RKO (cell line): ENCODE results near the gene BMPR2.
A peak's percentile ranks its signal among the peaks of the same experiment; 100 is the strongest.
"Not testable (repeated sequence)": the region's sequence is repeated elsewhere in the genome, so short reads cannot be mapped to it uniquely, and the experiment has no call there.

Source experiments
- DNase-seq: peaks from one replicate; pipeline ENCODE4 v3.0.0-alpha.2; 2016; ENCODE audit warnings: low spot score

BMPR2 gene

DNA sequence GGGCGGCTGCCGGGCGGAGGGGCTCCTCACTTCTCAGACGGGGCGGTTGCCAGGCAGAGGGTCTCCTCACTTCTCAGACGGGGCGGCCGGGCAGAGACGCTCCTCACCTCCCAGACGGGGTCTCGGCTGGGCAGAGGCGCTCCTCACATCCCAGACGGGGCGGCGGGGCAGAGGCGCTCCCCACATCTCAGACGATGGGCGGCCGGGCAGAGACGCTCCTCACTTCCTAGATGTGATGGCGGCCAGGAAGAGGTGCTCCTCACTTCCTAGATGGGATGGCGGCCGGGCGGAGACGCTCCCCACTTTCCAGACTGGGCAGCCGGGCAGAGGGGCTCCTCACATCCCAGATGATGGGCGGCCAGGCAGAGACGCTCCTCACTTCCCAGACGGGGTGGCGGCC is 159.2 kb downstream of the BMPR2 start:
- not testable (repeated sequence) for DNase-seq

DNA sequence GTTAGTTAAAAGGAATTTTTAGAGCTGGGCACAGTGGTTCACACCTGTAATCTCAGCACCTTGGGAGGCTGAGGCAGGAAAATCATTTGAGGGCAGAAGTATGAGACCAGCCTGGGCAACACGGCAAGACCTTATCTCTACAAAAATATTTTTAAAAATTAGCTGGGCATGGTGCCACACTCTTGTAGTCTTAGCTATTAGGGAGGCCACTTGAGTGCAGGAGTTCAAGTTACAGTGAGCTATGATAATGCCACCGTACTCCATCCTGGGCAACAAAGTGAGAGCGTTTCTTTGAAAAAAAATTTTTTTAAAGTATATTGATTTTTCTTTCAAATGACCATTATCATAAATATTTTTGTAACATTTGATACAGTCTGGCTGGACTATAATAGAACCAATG is 165.0 kb downstream of the BMPR2 start:
- no peak for DNase-seq

DNA sequence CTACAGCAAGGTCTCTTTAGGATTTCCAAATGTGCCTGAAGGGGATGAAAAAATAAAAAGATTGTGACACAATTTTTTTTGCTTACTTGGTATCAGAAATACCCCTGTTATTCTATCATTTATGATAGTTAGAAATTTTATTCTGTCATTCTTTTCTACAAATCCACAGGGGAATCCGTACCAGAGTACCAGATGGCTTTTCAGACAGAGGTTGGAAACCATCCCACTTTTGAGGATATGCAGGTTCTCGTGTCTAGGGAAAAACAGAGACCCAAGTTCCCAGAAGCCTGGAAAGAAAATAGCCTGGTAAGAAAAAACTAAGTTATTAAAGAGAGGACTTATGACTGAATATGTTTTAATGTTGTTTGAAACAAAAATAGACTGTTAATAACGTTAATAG is 166.0 kb downstream of the BMPR2 start:
- DNase-seq = no peak

DNA sequence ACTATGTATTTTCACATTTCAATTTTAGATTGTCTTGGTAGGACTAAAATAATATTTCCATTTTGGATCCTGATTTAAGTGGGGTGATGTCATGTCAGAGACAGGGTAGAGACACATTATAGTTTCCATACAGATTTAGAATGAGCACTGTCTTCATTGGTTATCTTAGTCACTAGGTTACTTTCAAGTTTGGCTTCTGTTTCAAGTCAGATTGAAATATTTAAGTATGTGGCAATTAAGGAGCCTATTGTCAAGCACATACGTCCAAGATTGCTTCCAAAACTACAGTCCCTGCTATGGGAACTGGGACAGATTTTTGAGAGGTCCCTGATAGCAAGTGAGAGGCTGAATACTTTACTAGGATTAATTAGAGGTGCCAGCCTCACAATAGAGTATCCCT is 169.4 kb downstream of the BMPR2 start:
- no peak for DNase-seq

DNA sequence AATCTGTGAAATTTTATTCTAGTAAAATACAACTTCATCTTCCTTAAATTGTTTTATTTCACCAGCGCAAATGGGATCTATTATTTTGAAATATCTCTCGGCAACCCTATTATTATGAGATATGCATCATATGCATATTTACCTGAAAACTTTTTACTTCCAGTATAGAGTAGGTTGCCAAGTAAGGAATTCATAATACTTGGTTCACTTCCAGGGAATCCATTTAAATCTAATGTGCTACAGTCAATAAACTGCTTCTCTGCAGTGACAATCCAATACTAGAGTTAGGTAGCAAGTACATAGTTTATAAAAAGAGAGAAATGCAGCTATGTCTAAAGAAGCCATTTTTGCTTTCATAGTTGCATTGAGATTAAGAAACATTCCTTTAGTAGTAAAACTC is 169.8 kb downstream of the BMPR2 start:
- no peak for DNase-seq

DNA sequence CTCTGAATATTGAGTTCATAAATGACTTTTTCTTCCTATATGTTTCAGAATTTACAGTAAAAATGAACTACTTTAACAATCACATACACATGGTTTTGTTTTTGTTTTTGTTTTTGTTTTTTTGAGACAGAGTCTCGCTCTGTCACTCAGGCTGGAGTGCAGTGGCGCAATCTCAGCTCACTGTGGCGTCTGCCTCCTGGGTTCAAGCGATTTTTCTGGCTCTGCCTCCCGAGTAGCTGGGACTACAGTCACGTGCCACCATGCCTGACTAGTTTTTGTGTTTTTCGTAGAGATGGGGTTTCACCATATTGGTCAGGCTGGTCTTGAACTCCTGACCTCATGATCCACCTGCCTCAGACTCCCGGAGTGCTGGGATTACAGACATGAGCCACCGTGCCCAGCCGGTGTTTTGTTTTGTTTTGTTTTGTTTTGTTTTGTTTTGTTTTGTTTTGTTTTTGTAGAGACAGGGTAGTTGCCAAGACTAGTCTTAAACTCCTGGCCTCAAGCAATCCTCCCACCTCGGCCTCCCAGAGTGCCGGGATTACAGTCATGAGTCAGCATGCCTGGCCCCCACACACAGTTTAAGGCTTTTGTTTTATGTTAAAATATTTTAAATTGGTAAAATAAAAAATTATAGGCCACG is 170.5 kb downstream of the BMPR2 start:
- DNase-seq = not testable (repeated sequence)

DNA sequence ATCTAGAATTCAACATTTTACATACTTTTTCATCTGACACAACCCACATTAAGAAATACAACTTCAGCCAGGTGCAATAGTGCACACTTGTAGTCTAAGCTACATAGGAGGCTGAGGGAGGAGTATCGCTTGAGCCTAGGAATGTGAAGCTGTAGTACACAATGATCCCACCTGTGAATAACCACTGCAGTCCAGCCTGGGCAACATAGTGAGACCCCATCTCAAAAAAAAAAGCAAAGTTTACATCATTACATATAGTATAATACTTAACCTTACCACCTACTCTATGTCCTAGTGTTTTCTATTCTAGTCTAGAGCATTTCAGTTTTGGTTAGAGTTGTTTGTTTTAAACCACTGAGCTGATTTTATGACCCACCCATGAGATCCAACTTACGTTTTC is 172.1 kb downstream of the BMPR2 start:
- no peak for DNase-seq

DNA sequence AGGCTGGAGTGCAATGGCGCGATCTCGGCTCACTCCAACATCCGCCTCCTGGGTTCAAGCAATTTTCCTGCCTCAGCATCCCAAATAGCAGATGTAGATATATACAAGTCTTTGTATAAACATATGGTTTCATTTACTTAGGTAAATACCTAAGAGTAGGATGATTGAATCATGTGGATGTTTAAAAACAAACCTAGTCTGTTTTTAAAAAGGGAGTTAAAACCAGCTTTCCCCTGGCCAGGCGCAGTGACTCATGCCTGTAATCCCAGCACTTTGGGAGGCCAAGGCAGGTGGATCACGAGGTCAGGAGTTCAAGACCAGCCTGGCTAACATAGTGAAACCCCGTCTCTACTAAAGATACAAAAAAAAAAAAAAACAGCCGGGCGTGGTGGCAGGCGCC is 174.9 kb downstream of the BMPR2 start:
- DNase-seq = not testable (repeated sequence)

DNA sequence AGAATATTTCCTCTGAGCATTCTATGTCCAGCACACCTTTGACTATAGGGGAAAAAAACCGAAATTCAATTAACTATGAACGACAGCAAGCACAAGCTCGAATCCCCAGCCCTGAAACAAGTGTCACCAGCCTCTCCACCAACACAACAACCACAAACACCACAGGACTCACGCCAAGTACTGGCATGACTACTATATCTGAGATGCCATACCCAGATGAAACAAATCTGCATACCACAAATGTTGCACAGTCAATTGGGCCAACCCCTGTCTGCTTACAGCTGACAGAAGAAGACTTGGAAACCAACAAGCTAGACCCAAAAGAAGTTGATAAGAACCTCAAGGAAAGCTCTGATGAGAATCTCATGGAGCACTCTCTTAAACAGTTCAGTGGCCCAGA is 179.2 kb downstream of the BMPR2 start:
- DNase-seq = no peak

DNA sequence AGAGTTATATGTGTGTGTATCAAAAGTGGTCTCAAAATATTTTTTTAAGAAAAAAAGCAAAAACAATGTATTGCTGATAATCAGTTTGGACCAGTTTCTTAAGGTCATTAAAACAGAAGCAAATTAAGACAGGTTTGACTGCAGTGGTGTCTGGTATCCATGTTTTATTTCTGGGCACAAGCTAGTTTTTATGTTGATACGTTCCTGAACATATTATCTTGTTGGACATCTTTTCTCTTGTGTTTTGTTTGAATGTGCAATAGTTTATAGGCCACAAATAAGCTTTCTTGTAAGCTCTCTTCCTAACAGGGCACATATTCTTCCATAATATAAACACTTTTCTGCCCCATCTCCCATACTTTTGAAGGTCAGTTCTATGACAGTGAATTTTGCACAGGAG is 184.1 kb downstream of the BMPR2 start:
- no peak for DNase-seq

DNA sequence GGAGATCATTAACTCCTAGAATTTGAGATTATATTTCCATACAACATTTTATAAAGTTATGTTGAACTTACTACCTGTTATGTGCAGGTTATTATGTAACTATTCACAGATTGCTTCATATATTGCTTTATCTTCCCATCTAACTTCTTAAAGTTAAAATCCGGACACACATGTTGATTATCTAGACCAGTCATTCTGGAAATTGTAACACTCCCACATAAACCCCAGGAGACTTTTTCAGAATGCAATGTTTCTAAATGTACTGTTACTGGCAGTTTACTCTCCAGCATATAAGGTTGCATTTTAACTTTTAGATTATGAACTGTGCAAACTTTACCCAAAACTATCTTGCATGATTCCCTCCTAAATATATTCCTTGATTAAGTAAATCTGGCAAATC is 188.1 kb downstream of the BMPR2 start:
- DNase-seq = no peak

DNA sequence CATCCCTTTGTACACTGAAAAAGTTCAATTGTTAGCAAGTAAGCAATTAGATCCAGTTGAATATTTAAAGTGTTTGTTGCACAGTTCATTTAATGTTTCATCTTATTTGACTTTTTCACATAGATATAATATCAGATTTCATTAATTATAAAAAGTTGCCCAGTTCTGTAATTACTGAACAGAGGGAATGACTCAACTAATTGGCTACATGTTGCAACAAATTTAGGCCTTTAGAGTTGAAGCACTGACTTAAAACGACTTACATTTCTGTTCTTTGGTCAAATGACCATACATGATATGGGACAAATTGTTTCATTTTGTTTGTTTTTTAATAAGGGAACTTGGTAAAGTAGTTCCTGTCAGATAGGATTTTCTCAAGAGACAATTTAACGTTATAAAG is 190.2 kb downstream of the BMPR2 start:
- DNase-seq = no peak

DNA sequence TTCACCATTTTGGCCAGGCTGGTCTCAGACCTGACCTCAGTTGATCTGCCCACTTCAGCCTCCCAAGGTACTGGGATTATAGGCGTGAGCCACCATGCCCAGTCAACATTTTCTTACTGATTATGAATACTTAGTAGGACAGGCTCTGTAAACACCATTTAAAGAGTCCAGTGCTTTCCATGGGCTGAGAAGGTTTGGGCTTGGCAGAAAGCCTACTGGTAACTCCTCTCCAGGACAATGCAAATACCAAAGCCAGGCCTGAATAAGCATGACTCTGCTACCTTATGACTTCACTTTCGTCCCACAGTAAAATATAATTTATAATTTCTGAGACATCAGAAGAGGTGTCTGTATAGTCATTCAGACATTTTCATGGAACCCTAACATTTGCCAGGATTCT is 198.4 kb downstream of the BMPR2 start:
- DNase-seq = no peak

DNA sequence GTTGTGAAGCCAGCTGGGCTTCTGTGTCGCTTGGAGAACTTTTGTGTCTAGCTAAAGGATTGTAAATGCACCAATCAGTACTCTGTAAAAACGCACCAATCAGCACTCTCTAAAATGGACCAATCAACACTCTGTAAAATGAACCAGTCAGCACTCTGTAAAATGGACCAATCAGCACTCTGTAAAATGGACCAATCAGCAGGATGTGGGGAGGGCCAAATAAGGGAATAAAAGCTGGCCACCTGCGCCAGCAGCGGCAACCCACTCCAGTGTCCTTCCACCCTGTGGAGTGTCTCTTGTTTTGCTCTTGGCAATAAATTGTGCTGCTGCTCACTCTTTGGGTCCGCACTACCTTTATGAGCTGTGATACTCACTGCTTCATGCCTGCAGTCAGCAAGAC is 199.1 kb downstream of the BMPR2 start:
- DNase-seq = not testable (repeated sequence)

DNA sequence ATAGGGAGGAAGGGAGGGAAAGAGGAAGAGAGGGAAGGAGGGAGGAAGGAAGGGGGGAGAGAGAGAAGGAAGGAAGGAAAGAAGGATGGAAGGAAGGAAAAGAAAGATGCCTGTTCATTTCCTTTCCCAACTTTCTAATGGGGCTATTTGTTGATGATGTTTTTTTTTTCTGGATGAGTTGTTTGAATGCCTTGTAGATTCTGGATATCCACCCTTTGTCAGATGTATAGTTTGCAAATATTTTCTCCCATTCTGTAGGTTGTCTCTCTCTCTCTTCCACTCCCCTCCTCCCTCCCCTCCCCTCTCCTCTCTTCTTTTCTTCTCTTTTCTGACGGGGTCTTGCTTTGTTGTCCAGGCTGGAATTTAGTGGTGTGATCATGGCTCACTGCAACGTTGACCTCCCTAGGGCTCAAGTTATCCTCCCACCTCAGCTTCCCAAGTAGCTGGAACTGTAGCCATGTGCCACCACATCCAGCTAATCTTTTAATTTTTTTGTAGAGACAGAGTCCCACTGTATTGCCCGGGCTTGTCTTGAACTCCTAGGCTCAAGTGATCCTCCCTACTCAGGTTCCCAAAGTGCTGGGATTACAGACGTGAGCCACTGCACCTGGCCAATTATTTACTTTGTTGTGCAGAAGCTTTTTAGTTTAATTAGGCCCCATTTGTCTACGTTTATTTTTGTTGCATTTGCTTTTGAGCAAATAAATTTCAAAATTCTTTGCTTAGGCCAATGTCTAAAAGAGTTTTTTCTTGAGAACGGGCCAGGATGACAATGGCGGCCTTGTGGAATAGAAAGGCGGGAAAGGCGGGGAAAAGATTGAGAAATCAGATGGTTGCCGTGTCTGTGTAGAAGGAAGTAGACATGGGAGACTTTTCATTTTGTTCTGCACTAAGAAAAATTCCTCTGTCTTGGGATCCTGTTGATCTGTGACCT is 201.4 kb downstream of the BMPR2 start:
- no peak for DNase-seq

DNA sequence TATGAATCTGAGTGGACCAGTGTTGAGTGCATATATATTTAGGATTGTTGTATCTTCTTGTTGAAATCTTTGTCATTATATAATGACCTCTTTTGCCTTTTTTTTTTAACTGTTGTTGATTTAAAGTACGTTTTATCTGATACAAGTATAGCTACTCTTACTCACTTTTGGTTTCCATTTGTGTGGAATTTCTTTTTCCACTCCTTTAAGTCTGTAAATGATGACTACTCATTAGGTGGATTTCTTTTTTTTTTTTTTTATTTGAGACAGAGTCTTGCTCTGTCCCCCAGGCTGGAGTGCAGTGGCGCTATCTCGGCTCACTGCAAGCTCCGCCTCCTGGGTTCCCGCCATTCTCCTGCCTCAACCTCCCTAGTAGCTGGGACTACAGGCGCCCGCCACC is 206.7 kb downstream of the BMPR2 start:
- DNase-seq = not testable (repeated sequence)

DNA sequence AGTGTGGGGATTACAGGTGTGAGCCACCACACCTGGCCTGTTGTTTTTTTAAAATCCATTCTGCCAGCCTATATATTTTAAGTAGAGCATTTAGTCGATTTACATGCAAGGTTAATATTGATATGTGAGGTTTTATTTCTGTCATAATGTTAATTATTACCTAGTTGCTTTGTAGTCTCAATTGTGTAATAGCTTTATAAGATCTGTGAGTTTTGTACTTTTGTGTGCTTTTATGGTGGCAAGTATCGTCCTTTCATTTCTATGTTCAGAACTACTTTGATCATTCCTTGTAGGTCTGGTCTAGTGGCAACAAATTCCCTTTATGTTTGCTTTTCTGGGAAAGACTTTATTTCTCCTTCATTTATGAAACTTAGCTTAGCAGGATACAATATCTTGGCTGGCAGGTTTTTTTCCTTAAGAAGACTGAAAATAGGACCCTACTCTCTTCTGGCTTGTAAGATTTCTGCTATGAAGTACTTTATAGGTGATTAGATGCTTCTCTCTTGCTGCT is 207.6 kb downstream of the BMPR2 start:
- DNase-seq = no peak

DNA sequence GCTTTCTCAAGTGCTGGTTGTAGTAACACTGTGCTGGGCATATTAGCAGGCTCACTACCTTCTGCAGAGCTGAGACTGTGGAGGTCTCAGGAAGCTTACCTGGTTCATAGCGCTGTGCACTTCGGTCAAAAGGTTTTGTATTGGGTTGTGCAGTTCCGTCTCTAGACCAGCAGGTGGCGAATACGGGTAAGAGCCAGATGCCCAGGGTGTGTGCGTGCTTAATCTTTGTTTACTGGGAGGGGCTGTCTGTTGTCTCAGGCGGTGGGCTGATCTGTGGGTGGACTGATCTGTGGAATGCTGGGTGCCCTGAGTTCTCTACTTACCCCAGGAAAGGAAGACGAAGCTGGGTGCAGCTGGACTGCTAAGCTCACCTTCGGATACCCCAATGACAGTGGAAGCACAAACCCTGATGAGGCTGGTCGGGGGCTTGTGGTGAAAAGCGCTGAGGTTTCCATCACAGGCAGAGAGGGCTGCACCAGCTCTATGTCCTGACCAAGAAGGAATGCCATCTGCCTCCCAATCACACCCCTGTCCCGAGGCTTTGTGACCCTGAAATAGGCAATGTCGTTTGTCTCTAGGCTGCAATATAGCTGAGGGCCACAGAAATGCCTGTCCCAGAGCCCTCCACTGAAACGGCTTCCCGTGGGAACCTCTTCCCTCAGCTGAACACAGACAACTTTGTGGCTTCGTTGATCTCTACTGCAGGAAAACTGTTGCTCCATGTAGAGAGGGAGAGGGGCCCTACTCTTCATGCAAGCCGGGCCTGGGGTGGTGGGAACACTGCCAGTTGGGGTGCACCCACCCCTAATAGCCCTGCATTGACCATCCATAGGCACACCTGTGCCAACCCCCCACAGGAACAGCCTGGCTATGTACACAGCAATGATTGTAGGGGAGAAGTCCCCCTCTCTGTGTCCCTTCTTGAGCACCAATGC is 212.8 kb downstream of the BMPR2 start:
- DNase-seq = peak; percentile 74

DNA sequence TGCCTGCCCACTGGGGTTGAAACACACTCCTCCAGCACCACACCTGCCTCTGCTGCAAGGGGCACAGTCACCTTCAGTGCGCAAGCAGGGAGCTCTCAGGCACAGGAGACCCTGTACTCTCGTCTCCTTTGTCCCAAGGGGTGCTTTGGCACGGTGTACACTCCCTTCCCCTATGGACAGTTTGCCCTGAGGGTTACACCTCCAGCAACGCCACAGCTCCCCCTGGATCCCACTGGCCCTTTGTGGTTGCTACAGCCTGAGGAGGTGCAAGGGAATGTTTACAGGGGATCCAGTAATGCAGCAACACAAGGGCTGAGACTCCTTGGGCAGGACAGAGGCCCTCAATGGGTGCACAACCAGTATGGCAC is 213.4 kb downstream of the BMPR2 start:
- DNase-seq = no peak

DNA sequence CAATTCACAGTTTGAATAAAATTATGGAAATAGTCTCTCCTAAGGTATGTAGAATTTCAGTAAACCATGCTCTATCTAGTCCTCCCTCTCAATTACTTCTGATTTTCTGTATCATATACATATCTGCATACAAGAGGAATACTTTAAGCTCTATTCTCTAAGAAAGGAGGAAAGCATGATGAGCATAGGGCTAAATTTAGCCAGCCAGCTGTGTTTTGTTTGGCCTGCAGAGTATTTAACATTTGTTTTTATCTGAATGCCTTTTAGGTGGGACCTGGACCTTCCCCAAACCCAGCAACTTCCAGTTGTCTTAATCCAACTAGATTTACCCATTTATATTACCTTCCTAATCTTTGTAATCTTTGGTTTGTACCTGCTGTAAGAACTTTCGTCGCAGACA is 216.4 kb downstream of the BMPR2 start:
- no peak for DNase-seq

DNA sequence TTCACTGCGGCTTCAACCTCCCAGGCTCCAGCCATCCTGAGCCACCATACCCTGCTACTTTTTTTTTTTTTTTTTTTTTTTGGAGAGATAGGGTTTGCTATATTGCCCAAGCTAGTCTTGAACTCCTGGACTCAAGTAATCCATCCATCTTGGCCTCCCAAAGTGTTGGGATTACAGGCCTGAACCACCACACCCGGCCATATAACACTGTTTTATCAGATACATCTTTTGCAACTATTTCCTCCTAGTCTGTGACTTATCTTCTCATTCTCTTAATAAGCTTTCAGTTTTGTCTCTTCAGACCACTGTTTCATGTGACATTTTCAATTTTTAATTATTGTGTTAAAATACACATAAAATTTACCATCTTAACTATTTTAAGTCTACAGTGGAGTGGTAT is 223.0 kb downstream of the BMPR2 start:
- no peak for DNase-seq

DNA sequence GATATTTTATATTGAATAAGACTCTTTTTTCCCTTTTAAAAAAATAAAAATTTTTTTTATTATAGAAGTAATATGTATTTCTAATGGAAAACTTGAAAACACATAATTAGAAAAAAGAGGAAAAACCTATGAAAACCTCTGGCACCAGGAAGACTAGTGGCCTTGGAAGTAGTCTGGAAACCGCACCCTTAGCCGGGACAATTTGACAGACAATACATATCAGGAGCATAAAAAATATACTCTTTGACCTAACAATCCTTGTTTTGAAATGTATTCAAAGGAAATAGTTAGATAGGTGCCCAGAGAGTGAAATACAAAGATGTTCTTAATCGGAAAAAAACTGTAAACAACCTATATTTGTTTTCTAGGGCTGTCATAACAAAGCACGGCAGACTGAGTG is 223.8 kb downstream of the BMPR2 start:
- DNase-seq = no peak
